PFSK-1 (cell line): Measurements from ENCODE around the gene USPL1.

ENCODE experiments used
- FOXP2 ChIP-seq: optimal IDR thresholded peaks from 2 replicates; pipeline ENCODE3; 2011; ENCODE audit warnings: borderline replicate concordance, control low read depth, inconsistent platforms; ENCODE audit not compliant: insufficient read depth; ENCODE audit errors: extremely low read length, extremely low read depth
- POLR2AphosphoS5 ChIP-seq: IDR thresholded peaks from 2 replicates; pipeline ENCODE4 v1.6.1; 2012; ENCODE audit warnings: low read depth, mild to moderate bottlenecking, control low read depth, low read length, moderate library complexity
- REST ChIP-seq, 2 experiments: IDR thresholded peaks; 2 replicates each; pipeline versions ENCODE4 v1.6.1 to v1.8.0; 2011 to 2012; ENCODE audit warnings: low read depth in 2 of 2, low read length in 2 of 2, control low read depth in 1 of 2, inconsistent platforms in 1 of 2, mild to moderate bottlenecking in 1 of 2, moderate library complexity in 1 of 2; ENCODE audit not compliant: insufficient read depth in 1 of 2
- SIN3A ChIP-seq: IDR thresholded peaks from 2 replicates; pipeline ENCODE4 v1.6.1; 2012; ENCODE audit warnings: mild to moderate bottlenecking, low read length, moderate library complexity, borderline replicate concordance; ENCODE audit not compliant: insufficient read depth
- TAF1 ChIP-seq: IDR thresholded peaks from 2 replicates; pipeline ENCODE4 v1.6.1; 2012; ENCODE audit warnings: low read length, control low read depth, borderline replicate concordance; ENCODE audit not compliant: insufficient read depth

USPL1 gene

GRCh38 chr13:30576528-30576927, 41.2 kb upstream of the USPL1 start:
- TF ChIP-seq FOXP2 (no peak), POLR2AphosphoS5 (no peak), TAF1 (no peak), SIN3A (no peak)

GRCh38 chr13:30577401-30577852, 40.3 kb upstream of the USPL1 start:
- TF ChIP-seq POLR2AphosphoS5, result no peak
- no peak for TF ChIP-seq REST (IDR thresholded peaks at IDR 0.05; ENCODE audit: insufficient read depth in 1 of 2, low read depth in 2 of 2, low read length in 2 of 2)
- TF ChIP-seq TAF1, result no peak
- TF ChIP-seq SIN3A, result no peak
- TF ChIP-seq FOXP2, result no peak

- no peak for TF ChIP-seq TAF1
- no peak for TF ChIP-seq SIN3A
- no peak for TF ChIP-seq FOXP2
- no peak for TF ChIP-seq REST (IDR thresholded peaks at IDR 0.05; ENCODE audit: insufficient read depth in 1 of 2, low read depth in 2 of 2, low read length in 2 of 2)
- TF ChIP-seq POLR2AphosphoS5, result no peak
These were observed 36.7 kb upstream of the USPL1 start for GRCh38 chr13:30580852-30581502.

GRCh38 chr13:30581582-30581981, 36.1 kb upstream of the USPL1 start:
- TF ChIP-seq REST (IDR thresholded peaks at IDR 0.05; ENCODE audit: insufficient read depth in 1 of 2, low read depth in 2 of 2, low read length in 2 of 2) (no peak), FOXP2 (no peak), POLR2AphosphoS5 (no peak), SIN3A (no peak)

GRCh38 chr13:30584051-30584731, 33.5 kb upstream of the USPL1 start:
- TF ChIP-seq TAF1 (no peak), SIN3A (no peak), FOXP2 (no peak), REST (IDR thresholded peaks at IDR 0.05; ENCODE audit: insufficient read depth in 1 of 2, low read depth in 2 of 2, low read length in 2 of 2) (no peak), POLR2AphosphoS5 (no peak)
